Glomerular visceral epithelial cell (primary cell): Measurements from ENCODE around the gene HADHA.
A peak's percentile ranks its signal among the peaks of the same experiment; 100 is the strongest.
"Not testable (repeated sequence)": the region's sequence is repeated elsewhere in the genome, so short reads cannot be mapped to it uniquely, and the experiment has no call there.

Source experiments
- DNase-seq: peaks from one replicate; pipeline ENCODE4 v3.0.0-alpha.2; 2016; ENCODE audit errors: extremely low spot score

Gene HADHA

DNA sequence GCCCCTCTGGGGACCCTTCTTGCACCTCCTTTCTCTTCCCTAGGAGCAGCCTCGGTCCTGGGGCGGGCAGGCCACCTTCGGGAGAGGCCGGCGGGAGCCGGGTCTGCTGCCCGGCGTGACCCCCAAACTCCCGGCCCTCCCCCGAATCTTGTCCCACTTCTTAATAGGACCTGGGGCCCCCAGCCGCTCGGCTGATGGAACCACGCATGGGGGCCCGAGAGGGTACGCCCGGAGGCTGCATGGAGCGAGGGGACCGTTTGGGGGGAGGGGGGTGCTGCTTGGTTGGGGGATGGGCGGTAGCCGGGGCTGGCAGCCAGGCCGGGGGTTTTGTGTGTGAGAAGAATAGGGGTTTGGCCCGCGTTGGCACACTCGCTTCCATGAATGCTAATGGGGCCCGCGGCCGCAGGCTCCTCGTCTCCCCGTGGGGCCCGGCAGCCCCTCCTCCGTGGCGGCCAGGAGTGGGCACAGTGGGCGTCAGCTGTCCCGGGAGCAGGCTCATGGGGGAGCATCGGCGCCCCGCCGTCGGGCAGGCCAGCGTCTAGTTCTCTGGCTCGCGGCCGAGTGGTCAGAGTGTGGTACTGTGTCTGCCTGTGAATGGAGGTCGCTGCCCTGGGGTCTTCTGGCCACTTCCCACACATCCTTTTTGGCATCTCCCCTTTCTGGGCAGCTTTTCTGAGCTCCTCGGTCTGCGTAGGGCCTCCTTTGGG, 70.5 kb downstream of the HADHA start:
- no peak for DNase-seq

DNA sequence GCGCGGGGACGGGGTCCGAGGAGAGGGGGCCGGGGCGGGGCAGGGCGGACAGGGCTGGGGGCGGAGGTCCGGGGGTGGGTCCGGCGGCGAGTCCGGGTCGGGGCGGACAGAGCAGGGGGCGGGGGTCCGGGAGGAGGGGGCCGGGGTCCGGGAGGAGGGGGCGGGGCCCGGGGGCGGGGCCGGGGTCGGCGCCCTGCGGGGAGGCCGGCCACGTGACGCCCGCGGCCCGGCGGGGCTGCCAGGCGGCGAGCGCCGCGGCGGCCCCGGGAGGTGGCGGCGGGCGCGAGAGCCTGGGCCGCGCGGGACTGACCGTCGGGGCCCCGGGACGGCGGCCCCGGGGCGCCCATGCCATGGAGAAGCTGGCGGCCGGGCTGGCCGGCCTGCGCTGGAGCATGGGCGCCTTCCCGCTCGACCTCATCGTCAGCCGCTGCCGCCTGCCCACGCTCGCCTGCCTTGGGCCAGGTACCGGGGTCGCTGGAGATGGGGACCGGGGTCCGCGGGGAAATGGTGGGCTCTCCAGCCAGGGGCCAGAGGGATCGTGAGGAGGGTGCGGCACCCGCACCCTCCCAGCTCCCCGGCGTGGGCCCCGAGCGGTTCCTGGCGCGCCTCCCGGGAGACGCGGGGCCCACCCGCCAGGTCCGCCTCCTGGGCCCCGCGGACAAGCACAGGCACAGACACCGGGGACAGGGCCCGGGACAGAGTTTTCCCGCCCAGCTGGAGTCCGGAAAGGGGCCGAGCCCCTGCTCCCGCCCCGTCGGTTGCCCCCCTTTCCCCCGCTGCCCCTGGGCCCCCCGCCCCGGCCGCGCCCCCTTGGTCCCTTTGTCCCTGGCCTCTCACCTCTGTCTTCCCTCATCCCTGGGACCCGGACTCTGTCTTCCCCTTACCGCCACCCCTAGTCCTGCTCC, 71.3 kb downstream of the HADHA start, which contains the start of gene GAREM2:
TSS of gene GAREM2 (plus strand) at position 218 of the 905 bp plus-strand sequence. CDS start at position 351, 133 bp downstream.
- DNase-seq: no peak

- no peak for DNase-seq
These were observed 72.1 kb downstream of the HADHA start for GRCh38 chr2:26172189-26172870.

DNA sequence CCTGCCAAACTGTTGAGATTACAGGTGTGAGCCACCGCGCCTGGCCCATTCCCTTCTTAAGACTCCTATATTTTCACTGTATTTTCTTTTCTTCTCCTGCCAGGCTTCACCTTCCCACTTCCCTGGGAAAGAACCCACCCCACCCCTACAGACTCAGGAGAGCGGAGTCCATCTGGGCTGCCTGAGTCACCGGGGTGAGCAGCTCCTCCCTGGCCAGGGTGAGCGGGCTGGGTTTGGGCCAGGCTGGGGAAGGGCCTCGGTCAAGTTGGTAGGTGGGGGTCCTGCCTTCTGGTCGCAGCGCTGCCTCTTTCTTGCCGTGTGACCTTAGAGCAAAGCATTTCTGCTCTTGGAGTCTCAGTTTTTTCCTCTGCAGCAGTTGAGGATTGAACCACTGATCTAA, 73.6 kb downstream of the HADHA start:
- no peak for DNase-seq

GRCh38 chr2:26169681-26170414, 74.6 kb downstream of the HADHA start:
- DNase-seq: no peak

DNA sequence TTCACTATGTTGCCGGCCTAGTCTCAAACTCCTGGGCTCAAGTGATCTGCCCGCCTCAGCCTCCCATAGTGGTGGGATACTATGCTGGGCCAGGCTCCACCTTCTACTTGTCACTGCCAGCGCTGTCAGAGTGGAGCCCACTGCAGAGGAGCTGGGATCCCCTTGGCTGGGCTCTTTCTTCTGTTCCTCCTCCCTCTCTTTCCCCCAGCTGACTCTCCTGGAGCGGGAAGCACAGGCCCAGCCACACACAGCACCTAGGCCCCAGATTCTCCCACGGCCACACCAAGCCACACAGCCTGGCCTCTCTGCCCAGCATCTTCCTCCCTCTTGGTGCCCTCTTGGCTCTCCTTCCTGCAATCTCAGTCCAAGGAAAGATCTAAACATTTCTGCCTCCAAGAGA, 75.2 kb downstream of the HADHA start:
- DNase-seq: no peak

DNA sequence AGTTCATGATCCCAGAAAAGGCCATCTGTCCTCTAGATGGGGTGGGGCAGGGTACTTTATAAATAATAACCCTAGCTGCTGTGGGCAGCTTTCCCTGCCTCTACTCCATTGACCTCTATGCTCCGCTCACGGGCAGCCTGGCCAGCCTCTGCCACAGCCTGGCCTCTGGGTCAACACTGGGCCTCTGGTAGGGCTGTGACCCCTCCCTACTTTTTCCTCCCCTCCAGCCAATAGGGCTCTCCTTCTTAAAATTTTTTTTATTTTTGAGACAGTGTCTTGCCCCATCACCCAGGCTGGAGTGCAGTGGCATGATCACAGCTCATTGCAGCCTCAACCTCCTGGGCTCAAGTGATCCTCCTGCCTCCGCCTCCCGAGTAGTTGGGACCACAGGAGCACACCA, 75.6 kb downstream of the HADHA start:
- no peak for DNase-seq

DNA sequence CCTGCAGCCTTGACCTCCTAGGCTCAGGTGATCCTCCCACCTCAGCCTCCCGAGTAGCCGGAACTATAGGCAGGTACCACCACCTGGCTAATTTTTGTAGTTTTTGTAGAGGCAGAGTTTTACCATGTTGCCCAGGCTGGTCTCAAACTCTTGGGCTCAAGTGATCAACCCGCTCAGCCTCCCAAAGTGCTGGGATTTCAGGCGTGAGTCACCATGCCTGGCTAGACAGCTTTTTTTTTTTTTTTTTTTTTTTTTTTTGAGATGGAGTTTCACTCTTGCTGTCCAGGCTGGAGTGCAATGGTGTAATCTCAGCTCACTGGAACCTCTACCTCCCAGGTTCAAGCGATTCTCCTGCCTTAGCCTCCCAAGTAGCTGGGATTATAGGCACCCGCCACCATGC, 77.9 kb downstream of the HADHA start:
- not testable (repeated sequence) for DNase-seq

DNA sequence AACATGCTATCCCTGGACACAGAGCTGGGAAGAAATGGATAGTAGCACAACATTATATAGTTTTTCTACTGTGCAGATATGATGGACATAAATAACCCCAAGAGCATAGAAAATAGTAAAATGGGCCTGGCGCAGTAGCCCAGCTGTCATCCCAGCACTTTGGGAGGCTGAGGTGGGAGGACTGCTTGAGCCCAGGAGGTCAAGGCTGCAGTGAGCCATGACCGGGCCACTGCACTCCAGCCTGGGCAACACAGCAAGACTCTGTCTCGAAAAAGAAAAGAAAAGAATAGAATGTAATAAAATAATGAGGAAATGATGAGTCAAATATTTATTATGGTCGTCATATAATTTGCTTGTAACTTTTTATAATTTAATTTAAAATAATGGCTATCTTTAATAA, 79.0 kb downstream of the HADHA start:
- no peak for DNase-seq

DNA sequence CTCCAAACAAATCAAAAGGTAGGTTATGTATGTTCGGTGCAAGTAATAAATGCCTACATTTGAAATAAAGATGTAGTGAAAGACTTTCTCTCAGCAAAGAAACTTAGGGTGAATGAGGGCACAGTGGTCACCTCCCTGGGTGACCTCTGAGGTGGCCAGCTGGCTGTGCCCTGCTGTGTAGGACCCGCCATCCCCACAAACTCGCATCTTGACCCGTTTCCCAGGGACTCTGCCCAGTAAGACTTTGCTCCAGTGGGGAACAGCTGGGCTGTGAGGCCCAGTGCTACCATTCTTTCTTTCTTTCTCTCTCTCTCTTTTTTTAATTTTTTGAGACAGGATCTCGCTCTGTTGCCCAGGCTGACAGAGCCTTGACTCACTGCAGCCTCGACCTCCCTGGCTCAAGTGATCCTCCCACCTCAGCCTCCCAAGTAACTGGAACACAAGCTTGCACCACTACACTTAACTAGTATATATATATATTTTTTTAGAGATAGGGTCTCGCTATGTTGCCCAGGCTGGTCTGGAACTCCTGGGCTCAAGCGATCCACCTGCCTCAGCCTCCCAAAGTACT, 79.7 kb downstream of the HADHA start:
- no peak for DNase-seq

- DNase-seq: no peak
These were observed 80.2 kb downstream of the HADHA start for GRCh38 chr2:26164231-26164630.

DNA sequence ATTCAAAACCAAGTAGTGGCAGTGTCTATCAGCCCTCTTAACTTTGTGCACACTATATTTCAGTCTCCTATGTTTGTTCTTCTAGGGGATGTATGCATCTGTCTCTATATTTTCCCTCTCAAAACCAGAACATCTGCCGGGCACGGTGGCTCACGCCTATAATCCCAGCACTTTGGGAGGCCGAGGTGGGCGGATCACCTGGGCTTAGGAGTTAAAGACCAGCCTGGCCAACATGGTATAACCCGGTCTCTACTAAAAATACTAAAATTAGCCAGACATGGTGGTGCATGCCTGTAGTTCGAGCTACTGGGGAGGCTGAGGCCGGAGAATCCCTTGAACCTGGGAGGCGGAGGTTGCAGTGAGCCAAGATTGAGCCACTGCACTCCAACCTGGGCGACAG, 81.5 kb downstream of the HADHA start:
- no peak for DNase-seq

- DNase-seq: no peak
These were observed 82.5 kb downstream of the HADHA start for GRCh38 chr2:26161926-26162325.

- DNase-seq: no peak
These were observed 86.9 kb downstream of the HADHA start for GRCh38 chr2:26157580-26157979.

DNA sequence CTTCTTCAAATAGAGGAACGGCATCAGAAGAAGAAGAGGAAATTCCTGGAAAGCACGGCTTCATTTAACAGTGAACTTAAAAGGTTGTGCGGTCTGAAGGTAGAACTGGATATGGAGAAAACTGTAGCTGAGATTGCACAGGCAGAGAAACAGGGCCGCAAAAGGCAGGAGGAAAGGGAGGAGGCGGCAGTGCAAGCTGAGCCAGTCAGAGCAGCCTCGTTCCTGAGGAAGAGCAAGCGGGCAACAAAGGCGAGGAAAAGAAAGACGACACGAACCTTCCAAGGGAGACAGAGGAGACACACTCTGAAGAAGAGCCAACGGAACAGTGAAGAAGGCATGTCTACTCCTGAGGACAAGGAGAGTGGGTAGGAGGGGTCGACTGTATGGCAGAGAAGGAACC, 94.2 kb downstream of the HADHA start:
- no peak for DNase-seq

DNA sequence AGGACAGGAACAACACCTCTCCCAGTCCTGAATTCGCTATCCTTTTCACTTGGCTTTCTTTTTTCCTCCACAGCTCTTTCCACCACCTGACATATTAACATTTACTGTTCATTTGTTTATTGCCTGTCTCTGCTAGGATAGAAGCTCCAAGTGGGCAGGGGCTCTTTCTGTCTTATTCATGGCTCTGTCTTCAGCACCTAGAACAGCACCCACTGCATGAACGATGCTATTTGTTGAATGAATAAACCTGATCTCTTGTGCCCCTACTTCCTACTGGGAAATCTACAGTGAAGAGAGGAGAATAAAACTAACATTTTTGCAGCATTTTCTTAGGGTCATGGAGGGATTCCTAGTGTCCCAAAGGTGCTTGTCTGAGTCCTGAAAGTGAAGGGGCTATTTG, 95.9 kb downstream of the HADHA start:
- no peak for DNase-seq

DNA sequence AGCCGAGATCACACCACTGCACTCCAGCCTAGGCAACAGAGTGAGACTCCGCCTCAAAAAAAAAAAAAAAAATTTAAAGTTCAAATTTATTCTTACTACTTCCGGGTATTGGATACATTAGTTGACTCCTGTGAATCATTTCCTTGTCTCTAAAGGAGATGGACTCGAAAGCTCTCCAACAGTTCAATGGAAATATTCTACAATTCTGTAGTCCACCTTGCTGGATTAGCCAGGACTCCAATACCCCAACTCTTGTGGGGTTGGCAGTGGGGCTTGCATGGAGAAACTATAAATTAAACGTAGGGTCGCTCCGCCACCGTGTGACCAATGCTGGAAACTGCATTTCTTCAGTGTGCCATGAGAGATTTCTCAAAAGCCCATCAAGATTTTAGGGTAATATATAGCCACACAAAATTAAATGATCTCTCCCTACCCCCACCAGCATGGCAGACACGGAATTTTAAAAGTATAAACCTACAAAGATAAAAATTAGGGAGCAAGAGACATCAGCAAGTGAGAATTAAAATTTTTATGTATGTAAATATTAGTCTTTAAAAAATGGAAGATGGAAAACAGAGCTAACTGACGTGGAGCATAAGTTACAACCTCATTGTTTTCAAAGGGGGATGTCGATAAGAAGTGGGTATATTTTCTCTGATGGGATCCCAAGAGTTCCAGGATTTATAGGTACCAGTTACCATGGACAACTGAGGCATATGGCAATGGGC, 99.3 kb downstream of the HADHA start:
- DNase-seq: peak; percentile 63

GRCh38 chr2:26144031-26144430, 100.4 kb downstream of the HADHA start:
- DNase-seq: no peak

GRCh38 chr2:26141145-26141769, 103.2 kb downstream of the HADHA start:
- no peak for DNase-seq
